ENCODE data around the gene ZNHIT6.

- TF ChIP-seq CTCF (IDR thresholded peaks at IDR 0.05) (no peak), POLR2A (IDR thresholded peaks at IDR 0.05) (no peak)
These were observed 10.3 kb downstream of the ZNHIT6 start for GRCh38 chr1:85697895-85698294.

All from vagina (tissue), 2 donors.